Pons (tissue), 1 donor: Measurements from ENCODE around the gene PRR5.

ENCODE experiments used
- DNase-seq: peaks from one replicate; pipeline ENCODE4 v3.0.0-alpha.2; 2016; ENCODE audit warnings: low spot score

The PRR5 gene

GRCh38 chr22:44758344-44758973 is 56.5 kb downstream of the PRR5 start:
- DNase-seq: no peak

- no peak for DNase-seq
Observed at GRCh38 chr22:44759001-44759400, 57.0 kb downstream of the PRR5 start.

- no peak for DNase-seq
Observed at GRCh38 chr22:44759430-44760310, 57.7 kb downstream of the PRR5 start.

GRCh38 chr22:44760476-44760875 is 58.5 kb downstream of the PRR5 start:
- no peak for DNase-seq

- DNase-seq: no peak
Observed at GRCh38 chr22:44761025-44761424, 59.0 kb downstream of the PRR5 start.

GRCh38 chr22:44764373-44764772 is 62.4 kb downstream of the PRR5 start:
- DNase-seq: no peak

- no peak for DNase-seq
Observed at GRCh38 chr22:44764974-44765373, 63.0 kb downstream of the PRR5 start.

- DNase-seq: no peak
Observed at GRCh38 chr22:44765571-44766285, 63.7 kb downstream of the PRR5 start.

GRCh38 chr22:44773082-44773481 is 71.1 kb downstream of the PRR5 start:
- DNase-seq: no peak

GRCh38 chr22:44775862-44776261 is 73.9 kb downstream of the PRR5 start:
- DNase-seq: no peak

- no peak for DNase-seq
Observed at GRCh38 chr22:44776605-44777363, 74.8 kb downstream of the PRR5 start.

- DNase-seq: no peak
Observed at GRCh38 chr22:44777364-44777755, 75.4 kb downstream of the PRR5 start.

GRCh38 chr22:44780876-44781449 is 79.0 kb downstream of the PRR5 start:
- no peak for DNase-seq

GRCh38 chr22:44782363-44782963 is 80.5 kb downstream of the PRR5 start:
- DNase-seq: no peak

- DNase-seq: no peak
Observed at GRCh38 chr22:44783091-44783490, 81.1 kb downstream of the PRR5 start.

- DNase-seq: no peak
Observed at GRCh38 chr22:44783581-44783980, 81.6 kb downstream of the PRR5 start.

GRCh38 chr22:44786136-44786535 is 84.1 kb downstream of the PRR5 start:
- no peak for DNase-seq

GRCh38 chr22:44786610-44787009 is 84.6 kb downstream of the PRR5 start:
- no peak for DNase-seq
